NOMO-1 treated with dmso at 0.1 percent for 144 hours (cell line): ENCODE data around the gene UTP18.
"Not testable (repeated sequence)": the region's sequence is repeated elsewhere in the genome, so short reads cannot be mapped to it uniquely, and the experiment has no call there.

Experiments used
- DNase-seq: peaks from one replicate; lab custom pipeline; 2025; ENCODE audit not compliant: unreplicated experiment; lab: John Stamatoyannopoulos, UW

UTP18 gene

GRCh38 chr17:51260237-51261023 lies at the start of gene UTP18:
TSS of gene UTP18 (plus strand) at chr17:51260546. CDS start at chr17:51260585, 39 bp downstream.
- DNase-seq, result peak; percentile 98

DNA sequence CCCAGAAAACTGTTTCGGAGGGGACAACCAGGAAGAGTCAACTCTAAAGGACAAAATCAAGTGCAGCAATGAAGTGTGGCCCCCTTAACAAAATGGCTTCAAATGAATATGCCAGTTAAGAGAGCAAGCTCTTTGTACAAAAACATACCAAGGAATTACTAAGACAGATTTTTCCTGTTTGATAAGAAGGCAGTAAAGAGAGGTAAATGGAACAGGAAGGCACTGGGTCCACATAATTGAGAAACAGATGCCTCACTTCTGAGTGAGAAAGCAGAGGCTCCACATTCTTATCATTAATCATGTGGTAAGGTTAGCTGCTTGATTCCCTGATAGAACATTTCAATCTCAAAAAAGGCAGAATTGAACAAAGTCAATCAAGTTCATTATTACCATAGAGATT lies 45.4 kb upstream of the UTP18 start:
- DNase-seq, result no peak

DNA sequence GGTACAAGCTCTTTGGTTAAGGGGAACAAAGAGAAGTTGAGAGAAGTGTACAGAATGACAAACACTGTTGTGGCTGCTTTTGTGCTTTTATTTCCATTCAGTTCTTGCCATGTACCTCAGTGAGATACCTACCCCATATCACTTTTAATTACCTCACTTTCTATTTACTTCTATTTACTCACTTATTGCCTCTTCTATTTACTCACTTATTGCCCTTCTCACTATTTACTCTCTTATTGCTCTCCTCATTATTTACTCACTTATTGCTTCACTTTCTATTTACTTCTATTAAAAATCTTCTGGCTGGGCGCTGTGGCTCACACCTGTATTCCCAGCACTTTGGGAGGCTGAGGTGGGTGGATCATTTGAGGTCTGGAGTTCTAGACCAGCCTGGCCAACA lies 42.4 kb upstream of the UTP18 start:
- no peak for DNase-seq

- no peak for DNase-seq
Measured at GRCh38 chr17:51221322-51221721, 39.0 kb upstream of the UTP18 start.

DNA sequence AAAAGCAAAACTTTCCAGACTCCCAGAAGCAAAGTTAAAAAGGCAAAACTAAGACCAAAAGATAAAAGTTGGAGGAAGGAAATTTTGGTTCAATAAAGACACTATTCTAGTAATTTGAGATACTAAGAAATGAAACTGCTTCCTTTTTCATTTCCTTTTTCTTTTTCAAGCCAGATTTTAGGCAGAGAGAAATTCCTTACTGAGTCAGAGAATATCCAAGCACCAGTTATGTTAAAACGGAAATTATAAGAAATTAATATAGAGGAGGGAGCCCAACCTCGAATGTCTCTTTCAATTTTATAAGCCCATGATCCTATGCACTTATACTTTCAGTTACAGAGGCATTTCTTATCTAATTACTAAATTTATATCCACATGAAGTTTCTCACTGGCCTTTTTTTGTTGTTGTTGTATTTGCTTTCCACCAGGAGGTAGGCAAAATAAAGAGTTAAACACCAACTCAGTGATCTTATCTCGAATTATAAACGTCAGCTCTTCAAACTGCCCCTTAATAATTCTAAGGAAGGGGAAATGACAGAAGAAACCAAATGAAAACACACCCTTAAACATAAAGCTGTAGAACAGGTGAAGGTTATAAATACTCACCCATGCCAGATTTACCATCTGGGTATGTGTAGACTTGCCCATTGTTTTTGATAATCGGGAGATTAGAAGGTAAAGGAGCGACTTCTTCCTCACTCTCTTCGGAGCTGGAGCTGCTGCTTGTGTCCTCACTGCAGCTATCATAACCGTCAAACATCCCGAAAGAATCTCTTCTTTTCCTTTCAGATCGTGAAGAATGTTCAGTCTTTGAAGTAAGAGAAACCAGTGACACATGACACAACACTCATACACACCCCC lies 35.7 kb upstream of the UTP18 start:
- no peak for DNase-seq

DNA sequence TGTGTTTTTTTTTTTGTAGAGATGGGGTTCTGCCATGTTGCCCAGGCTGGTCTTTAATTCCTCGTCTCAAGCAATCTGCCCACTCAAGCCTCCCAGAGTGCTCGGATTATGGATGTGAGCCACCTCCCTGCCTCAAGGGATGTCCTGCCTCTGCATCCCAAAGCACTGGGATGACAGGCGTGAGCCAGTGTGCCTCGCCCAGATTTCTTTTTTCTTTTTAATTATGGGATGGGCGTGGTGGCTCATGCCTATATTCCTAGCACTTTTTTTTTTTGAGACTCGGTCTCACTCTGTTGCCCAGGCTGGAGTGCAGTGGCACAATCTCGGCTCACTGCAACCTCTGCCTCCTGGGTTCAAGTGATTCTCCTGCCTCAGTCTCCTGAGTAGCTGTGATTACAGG lies 34.8 kb upstream of the UTP18 start:
- not testable (repeated sequence) for DNase-seq

DNA sequence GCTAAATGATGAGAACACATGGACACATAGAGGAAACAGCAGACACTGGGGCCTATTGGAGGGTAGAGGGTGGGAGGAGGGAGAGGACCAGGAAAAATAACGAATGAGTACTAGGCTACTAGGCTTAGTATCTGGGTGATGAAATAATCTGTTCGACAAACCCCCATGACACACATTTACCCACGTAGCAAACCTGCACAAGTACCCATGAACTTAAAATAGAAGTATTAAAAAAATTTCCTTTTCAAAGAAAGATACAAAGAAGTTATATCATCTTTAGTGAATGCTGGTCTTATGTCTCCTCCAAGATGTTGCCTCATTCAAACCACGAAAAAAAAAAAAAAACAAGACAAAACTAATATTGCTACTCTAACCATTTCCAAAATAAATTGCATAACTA lies 32.2 kb upstream of the UTP18 start:
- no peak for DNase-seq

- no peak for DNase-seq
Measured at GRCh38 chr17:51229889-51230288, 30.5 kb upstream of the UTP18 start.

DNA sequence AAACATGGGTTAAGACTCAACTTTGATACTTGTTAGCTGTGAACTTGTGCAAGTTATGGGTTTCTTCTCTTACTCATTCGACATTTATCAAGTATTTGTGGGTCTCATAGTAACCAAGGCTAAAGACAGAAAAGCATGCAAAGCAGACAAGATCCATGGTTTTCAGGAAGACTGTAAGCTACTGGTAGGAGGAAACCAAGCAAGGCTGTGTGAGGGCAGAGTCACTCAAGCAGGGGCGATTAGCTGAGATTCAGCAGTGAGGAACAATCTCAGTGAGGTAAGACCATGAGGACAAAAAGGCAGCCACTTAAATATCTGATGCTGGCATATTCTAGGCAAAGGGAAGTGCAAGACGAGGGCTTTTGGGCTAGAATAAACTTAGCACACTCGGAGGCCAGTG lies 30.0 kb upstream of the UTP18 start:
- no peak for DNase-seq

GRCh38 chr17:51231999-51232398 lies 28.3 kb upstream of the UTP18 start:
- no peak for DNase-seq

DNA sequence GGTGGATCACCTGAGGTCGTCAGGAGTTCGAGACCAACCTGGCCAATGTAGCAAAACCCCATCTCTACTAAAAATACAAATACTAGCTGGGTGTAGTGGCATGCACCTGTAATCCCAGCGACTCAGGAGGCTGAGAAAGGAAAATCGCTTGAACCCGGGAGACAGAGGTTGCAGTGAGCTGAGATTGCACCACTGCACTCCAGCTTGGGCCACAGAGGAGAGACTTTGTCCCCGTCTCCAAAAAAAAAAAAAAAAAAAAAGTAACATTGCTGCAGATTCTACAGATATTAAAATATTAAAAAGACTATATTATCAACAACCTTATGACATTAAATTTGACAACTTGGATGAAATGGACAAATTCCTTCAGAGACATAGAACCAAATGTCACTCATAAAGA lies 26.2 kb upstream of the UTP18 start:
- DNase-seq, result no peak

- DNase-seq, result no peak
Measured at GRCh38 chr17:51238255-51238887, 22.0 kb upstream of the UTP18 start.

DNA sequence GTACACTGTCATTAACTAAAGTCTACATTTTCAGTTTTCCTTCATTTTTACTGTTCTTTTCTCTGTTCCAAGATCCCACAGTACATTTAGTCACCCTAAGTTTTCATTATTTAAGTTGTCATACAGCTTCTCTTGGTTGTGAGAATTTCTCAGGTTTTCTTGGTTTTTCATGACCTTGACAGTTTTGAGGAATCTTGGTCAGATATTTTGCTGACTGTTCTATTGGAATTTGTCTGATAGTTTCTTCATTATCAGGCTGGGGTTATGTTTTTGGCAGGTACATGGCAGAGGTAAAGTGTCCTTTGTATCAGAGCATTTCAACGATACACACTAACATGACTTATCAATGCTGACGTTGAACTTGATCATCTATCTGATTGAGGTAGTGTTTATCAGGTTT lies 20.1 kb upstream of the UTP18 start:
- no peak for DNase-seq

GRCh38 chr17:51244041-51244440 lies 16.3 kb upstream of the UTP18 start:
- no peak for DNase-seq

DNA sequence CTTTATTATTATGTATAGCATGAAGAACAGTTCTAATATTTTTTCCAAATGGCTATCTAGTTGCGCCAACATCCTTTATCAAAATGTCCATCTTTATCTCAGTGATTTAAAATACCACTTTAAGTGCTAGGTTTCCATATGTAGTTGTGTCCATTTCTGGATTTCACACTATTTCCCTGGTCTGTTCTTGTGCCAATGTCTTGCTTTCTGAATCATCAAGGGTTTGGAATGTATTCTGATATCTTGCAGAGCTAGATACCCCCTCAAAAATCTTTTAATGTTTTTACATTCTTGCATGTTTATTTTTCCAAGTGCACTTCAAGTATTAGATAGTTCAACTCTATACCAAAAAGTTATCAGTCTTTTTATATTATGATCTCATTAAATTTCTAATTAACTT lies 14.8 kb upstream of the UTP18 start:
- DNase-seq, result no peak

DNA sequence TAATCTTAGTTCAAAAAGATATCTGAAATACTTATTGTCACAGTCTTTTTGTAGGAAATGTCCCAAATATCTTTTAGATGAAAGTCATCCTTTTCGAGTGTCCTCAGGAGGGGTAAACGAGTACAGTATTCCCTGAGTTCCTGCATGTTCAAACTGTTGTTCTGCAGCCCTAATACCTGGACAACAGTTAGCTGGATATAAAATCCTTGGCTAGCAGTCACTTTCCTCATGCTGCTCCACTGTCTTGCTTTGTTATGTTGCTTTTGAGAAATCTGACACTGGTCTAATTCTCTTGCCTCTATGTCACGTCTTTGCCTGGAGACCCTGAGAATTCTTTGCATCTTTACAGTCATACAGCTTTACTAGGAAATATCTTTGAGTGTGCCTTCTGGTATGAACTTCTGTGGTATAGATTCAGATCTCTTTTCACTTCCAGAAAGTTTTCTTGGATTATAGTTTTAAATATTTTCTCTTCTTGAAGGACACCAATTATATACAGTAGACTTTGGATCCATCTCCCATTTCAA lies 10.0 kb upstream of the UTP18 start:
- DNase-seq, result no peak

DNA sequence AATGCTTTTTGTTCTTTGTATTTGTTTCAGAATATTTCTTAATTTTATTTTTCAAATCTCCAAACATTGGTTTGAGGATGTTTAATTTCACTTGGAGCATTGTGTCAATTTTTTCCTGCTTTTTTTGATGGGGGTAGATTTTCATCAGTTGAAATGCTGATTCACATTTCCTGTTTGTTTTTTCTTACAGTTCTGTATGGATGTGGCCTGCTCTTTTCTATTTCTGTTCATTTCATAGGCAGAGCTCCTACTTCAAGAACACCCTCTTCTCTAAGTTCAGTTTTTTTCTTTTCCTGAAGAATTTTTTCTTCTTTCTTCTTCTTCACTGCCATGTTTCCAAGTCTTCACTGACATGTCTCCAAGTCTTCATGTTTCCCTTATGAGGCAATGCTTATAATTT lies 9.3 kb upstream of the UTP18 start:
- no peak for DNase-seq

DNA sequence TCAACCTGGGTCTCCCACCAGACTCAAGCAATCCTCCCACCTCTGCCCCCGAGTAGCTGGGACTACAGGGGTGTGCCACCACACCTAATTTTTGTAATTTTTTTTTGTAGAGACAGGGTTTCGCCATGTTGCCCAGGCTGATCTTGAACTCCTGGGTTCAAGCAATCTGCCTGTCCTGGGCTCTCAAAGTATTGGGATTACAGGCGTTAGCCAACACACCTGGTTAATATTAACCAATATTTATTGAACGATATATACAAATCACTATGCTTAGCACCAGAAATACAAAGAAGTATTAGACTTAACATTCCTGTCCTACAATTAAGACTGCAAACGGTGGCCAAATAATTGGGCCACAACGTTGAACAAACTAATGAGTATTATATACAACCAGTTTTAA lies 4.7 kb upstream of the UTP18 start:
- no peak for DNase-seq

- no peak for DNase-seq
Measured at GRCh38 chr17:51256101-51256500, 4.2 kb upstream of the UTP18 start.

DNA sequence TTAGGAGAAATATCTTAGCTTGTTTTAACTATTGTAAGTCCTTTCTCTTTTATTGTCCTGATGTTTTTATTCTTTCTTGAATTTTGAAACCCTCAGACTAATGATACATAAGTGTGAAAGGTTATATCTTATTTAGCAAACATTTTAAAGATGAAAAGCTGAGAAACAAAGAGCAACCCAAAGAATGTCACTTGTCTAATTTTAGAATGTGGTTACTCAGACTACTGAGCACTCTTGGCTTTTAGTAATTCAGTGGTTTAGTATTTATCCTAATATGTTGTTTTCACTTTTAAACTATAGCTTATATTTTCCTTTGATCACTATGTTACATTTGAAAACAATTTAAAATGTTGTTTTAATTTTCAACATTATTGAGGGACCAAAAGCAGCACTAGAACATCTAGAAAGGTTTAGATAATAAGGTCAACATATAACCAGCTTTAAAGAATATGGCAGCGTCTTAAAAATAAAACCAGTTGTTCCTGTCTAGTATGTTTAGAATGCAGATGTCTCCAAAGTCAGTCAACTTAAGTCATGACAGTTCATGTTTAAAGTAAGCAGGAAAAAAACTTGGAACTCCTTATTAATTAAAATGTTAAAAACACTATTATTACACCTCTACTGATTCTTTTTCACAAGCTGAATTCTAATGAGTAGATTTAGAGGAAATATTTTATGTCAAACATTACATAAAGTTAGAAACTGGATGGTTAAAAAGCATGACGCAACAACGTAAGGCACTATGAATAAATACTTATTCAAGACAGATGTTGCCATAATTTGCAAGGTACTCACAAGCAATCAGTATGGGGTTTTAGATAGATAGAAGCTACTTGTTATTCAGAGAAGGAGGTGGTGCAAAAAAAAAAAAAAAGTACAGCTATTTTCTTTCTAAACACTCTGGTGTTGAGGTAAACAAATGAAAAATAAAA lies 2.9 kb upstream of the UTP18 start:
- DNase-seq, result no peak
